ENCODE data around the gene NUDT12. TPM values are rescaled to one million over a fixed set of nuclear protein-coding genes. Genes with fewer than 3 reads are reported as not detected.

The NUDT12 gene
- total RNA-seq, 4 donors from 2014 or later: 3.5 to 14.3 (median 5.8) TPM

DNA sequence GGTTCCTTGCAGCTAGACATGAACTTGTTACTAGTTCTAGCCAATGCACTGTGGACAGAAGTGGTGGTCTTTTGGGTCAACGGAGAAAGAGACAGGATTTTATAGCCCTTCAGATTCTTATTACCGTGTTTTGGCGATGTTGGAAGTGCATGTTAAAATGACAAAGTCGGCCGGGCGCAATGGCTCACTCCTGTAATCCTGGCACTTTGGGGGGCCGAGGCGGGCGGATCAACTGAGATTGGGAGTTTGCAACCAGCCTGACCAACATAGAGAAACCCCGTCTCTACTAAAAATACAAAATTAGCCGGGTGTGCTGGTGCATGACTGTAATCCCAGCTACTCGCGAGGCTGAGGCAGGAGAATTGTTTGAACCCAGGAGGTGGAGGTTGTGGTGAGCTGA is 9.1 kb upstream of the NUDT12 start:
- DNase-seq (ENCODE audit: low spot score) (no peak), ATAC-seq (ENCODE audit: low FRiP score) (no peak)
- TF ChIP-seq CTCF (IDR thresholded peaks at IDR 0.05): no peak

- no peak for DNase-seq (ENCODE audit: low spot score)
- ATAC-seq (ENCODE audit: low FRiP score): no peak
- TF ChIP-seq CTCF (IDR thresholded peaks at IDR 0.05): no peak
These were observed 6.9 kb upstream of the NUDT12 start for GRCh38 chr5:103569313-103570060.

GRCh38 chr5:103565719-103566118 is 3.1 kb upstream of the NUDT12 start:
- TF ChIP-seq CTCF (IDR thresholded peaks at IDR 0.05): no peak
- DNase-seq (ENCODE audit: low spot score): no peak
- ATAC-seq (ENCODE audit: low FRiP score): no peak

DNA sequence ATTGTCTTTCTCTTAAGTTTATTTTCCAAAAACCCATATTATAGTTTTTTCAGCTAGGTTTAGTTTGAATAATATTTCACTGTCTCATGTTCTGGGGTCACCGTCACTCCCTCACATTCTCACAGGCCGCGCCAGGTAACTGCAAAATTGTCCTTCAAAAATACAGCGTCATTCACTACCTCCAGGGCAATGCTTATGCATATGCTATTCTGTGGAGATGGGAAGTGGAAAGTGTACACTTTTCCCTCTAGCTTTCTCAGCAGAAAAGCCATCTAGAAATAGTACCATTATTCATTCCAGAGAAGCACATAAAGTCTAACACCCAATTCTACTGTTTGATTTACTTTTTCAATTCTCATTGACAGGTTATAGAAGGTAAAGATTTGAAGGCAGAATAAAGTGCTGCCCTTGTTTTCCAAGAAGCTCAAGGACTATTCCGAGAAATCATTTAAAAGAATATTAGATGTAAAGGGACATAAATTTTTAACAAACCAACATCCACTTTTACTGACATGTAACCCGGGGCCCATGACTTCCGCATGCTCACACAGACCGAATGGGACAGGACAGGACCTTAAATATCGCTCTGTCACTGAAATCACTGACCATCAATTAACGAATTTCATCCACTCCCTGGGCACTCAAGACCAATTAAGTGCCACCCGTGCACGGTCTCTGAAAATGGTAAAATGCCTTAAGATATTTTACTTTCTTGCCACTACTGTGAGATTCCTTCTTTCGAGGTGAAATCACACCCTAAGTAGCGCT is 720 bp downstream of the NUDT12 start:
- ATAC-seq (ENCODE audit: low FRiP score) (no peak), DNase-seq (ENCODE audit: low spot score) (no peak)
- TF ChIP-seq CTCF (IDR thresholded peaks at IDR 0.05): no peak

GRCh38 chr5:103560826-103561225 is 1.8 kb downstream of the NUDT12 start:
- DNase-seq (ENCODE audit: low spot score) (no peak), ATAC-seq (ENCODE audit: low FRiP score) (no peak)
- TF ChIP-seq CTCF (IDR thresholded peaks at IDR 0.05): no peak

GRCh38 chr5:103546858-103547257 is 15.7 kb downstream of the NUDT12 start:
- ATAC-seq (ENCODE audit: low FRiP score) (no peak), DNase-seq (ENCODE audit: low spot score) (no peak)
- no peak for TF ChIP-seq CTCF (IDR thresholded peaks at IDR 0.05)

- no peak for TF ChIP-seq CTCF (IDR thresholded peaks at IDR 0.05)
- ATAC-seq (ENCODE audit: low FRiP score) (no peak), DNase-seq (ENCODE audit: low spot score) (no peak)
These were observed 20.1 kb downstream of the NUDT12 start for GRCh38 chr5:103542441-103542840.
